Measurements from ENCODE around the gene KCNS3.

KCNS3 gene

DNA sequence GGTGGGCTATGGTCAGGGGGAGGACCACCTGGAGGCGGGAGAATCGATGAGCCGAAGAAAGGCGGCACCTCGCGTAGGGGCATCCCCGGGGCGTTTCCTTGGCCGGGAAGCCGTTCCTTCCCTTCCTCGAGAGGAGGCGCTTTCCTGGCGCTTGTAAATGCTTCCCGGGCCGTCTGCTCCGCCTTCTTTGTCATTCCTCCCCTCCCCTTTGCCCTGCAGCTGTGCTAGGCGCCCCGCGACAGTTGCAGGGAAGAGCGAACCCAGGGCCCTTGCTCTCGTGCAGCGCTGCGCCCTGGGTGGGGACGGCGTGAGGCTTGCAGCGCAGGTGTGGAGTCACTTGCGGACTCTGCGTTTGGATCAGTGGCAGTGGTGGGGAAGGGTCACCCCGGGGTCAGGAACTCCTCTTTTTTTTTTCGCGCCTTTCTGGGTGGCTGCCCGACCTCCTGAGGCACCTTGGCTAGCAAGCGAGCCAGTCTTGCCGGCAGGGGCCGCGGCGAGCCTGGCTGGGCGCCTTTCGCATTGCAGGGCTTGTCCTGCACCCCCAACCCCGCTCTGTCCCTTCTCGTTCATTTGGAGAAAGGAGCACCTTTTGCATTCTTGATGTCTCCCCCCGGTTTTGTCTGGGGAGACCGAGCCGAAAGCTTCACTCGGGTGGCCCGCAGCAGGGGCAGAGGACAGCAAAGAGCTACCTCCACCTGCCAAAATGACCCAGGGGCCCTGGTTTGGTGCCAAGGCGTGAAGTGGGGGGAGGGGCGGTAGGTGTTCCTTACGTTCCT, 858 bp downstream of the KCNS3 start:
- Histone ChIP-seq H3K4me3 (ENCODE audit: low read depth, low read length, poor library complexity, severe bottlenecking) (no peak overlapping the region), H4K20me1 (ENCODE audit: insufficient read depth, low read length) (no peaks in the 10 kb centered on the region), H3K9ac (ENCODE audit: low read length) (no peak overlapping the region), H3K4me2 (ENCODE audit: low read length) (no peak overlapping the region; the same call in 1 of the 2 replicates), H3F3A (ENCODE audit: insufficient read depth, low read length) (no peaks in the 10 kb centered on the region), H3K9me3 (ENCODE audit: low read length) (no peaks in the 10 kb centered on the region), H3K9me2 (ENCODE audit: low read depth, low read length) (no peaks in the 10 kb centered on the region), H3K36me3 (ENCODE audit: insufficient read depth, low read length) (no peaks in the 10 kb centered on the region), H3K27ac (ENCODE audit: low read depth, low read length, poor library complexity, severe bottlenecking) (no peak overlapping the region), H3K27me3 (ENCODE audit: insufficient read depth, low read length) (0 out of 2 replicates have a peak, but pooled peaks cover 4% of the 10 kb centered on the region), H2AFZ (ENCODE audit: low read length) (no peak overlapping the region), H3K79me2 (ENCODE audit: insufficient read depth, low read length) (no peaks in the 10 kb centered on the region), H3K4me1 (ENCODE audit: insufficient read depth, low read length, severe bottlenecking) (peaks cover 6% of the 10 kb centered on the region)
- TF ChIP-seq EZH2 (IDR thresholded peaks at IDR 0.05; ENCODE audit: borderline replicate concordance, low read length): no peak
- TF ChIP-seq, protein P1, sequence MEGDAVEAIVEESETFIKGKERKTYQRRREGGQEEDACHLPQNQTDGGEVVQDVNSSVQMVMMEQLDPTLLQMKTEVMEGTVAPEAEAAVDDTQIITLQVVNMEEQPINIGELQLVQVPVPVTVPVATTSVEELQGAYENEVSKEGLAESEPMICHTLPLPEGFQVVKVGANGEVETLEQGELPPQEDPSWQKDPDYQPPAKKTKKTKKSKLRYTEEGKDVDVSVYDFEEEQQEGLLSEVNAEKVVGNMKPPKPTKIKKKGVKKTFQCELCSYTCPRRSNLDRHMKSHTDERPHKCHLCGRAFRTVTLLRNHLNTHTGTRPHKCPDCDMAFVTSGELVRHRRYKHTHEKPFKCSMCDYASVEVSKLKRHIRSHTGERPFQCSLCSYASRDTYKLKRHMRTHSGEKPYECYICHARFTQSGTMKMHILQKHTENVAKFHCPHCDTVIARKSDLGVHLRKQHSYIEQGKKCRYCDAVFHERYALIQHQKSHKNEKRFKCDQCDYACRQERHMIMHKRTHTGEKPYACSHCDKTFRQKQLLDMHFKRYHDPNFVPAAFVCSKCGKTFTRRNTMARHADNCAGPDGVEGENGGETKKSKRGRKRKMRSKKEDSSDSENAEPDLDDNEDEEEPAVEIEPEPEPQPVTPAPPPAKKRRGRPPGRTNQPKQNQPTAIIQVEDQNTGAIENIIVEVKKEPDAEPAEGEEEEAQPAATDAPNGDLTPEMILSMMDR (IDR thresholded peaks at IDR 0.05; ENCODE audit: low read length): no peak

DNA sequence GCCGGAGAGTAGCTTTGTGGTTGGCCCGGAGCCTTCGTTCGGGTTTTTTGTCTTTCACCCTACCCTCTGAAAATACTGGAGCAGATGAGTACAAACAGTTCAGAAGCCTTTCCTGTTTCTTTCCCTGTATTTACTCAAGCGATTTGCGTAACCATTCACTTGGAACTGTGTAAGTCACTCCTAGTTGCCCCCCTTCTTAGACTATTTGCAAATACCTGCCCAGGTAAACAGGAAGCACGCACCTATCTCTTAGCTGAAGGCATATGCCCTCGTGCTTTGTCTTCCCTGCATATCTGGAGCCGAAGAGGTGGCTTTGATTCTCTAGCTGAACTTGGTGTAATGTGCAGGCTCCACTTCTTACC, 1.4 kb downstream of the KCNS3 start:
- Histone ChIP-seq H3F3A (ENCODE audit: insufficient read depth, low read length) (no peaks in the 10 kb centered on the region), H2AFZ (ENCODE audit: low read length) (no peak overlapping the region), H3K4me1 (ENCODE audit: insufficient read depth, low read length, severe bottlenecking) (peaks cover 6% of the 10 kb centered on the region), H3K4me2 (ENCODE audit: low read length) (no peak overlapping the region), H3K9me2 (ENCODE audit: low read depth, low read length) (no peaks in the 10 kb centered on the region), H4K20me1 (ENCODE audit: insufficient read depth, low read length) (no peaks in the 10 kb centered on the region), H3K9ac (ENCODE audit: low read length) (no peak overlapping the region), H3K4me3 (ENCODE audit: low read depth, low read length, poor library complexity, severe bottlenecking) (no peak overlapping the region), H3K27ac (ENCODE audit: low read depth, low read length, poor library complexity, severe bottlenecking) (no peak overlapping the region), H3K9me3 (ENCODE audit: low read length) (no peaks in the 10 kb centered on the region), H3K36me3 (ENCODE audit: insufficient read depth, low read length) (no peaks in the 10 kb centered on the region), H3K79me2 (ENCODE audit: insufficient read depth, low read length) (no peaks in the 10 kb centered on the region), H3K27me3 (ENCODE audit: insufficient read depth, low read length) (0 out of 2 replicates have a peak, but pooled peaks cover 4% of the 10 kb centered on the region)
- TF ChIP-seq, protein P1 (IDR thresholded peaks at IDR 0.05; ENCODE audit: low read length): no peak
- no peak for TF ChIP-seq EZH2 (IDR thresholded peaks at IDR 0.05; ENCODE audit: borderline replicate concordance, low read length)

DNA sequence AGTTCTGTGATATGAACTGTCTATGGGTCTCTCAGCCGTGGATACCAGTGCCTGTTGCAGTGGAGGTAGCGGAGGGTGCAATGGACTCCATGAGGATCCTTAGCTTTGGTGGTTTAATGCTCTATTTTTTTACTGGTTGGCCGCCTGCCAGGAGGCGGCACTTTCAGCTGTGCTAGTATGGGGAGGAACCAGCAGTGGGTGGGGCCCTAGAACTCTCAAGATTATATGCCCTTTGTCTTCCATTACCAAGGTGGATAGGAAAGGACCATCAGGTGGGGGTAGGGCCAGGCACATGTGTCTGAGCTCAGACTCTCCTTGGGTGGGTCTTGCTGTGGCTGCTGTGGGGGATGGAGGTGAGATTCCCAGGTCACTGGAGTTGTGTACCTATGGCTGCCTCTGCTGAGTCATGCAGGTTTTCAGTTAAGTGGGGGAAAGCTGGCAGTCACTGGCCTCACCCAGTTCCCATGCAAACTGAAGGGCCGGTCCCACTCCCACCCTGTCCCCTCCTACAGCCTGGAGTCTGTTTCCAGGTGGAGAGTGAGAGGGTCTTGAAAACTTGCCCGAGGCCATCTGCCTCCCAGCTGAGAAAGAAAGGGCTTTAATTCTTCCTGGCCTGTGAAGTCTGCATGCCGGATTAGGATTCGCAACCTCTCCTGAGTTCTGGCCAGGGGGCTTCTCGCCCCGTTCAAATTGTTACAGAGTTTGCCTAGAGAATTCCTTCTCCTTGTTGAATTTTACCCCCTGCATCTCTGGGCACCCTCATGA, 14.5 kb downstream of the KCNS3 start:
- Histone ChIP-seq H3K27ac (ENCODE audit: low read depth, low read length, poor library complexity, severe bottlenecking) (no peak overlapping the region), H2AFZ (ENCODE audit: low read length) (no peak overlapping the region), H3F3A (ENCODE audit: insufficient read depth, low read length) (no peaks in the 10 kb centered on the region), H3K4me3 (ENCODE audit: low read depth, low read length, poor library complexity, severe bottlenecking) (no peak overlapping the region), H4K20me1 (ENCODE audit: insufficient read depth, low read length) (no peaks in the 10 kb centered on the region), H3K9me2 (ENCODE audit: low read depth, low read length) (no peaks in the 10 kb centered on the region), H3K36me3 (ENCODE audit: insufficient read depth, low read length) (no peaks in the 10 kb centered on the region), H3K79me2 (ENCODE audit: insufficient read depth, low read length) (no peaks in the 10 kb centered on the region), H3K4me1 (ENCODE audit: insufficient read depth, low read length, severe bottlenecking) (no peaks in the 10 kb centered on the region), H3K27me3 (ENCODE audit: insufficient read depth, low read length) (no peaks in the 10 kb centered on the region), H3K4me2 (ENCODE audit: low read length) (no peak overlapping the region), H3K9ac (ENCODE audit: low read length) (no peak overlapping the region), H3K9me3 (ENCODE audit: low read length) (no peaks in the 10 kb centered on the region)
- TF ChIP-seq, protein P1 (IDR thresholded peaks at IDR 0.05; ENCODE audit: low read length): no peak
- no peak for TF ChIP-seq EZH2 (IDR thresholded peaks at IDR 0.05; ENCODE audit: borderline replicate concordance, low read length)
